GM21423 (cell line): Measurements from ENCODE around the gene TACR2.

Source experiments
- ATAC-seq: cut with Tn5 transposase; IDR thresholded peaks from one replicate; pipeline ENCODE4 v1.9.1; 2021; ENCODE audit warnings: mild to moderate bottlenecking, moderate library complexity; ENCODE audit not compliant: unreplicated experiment

Gene TACR2

GRCh38 chr10:69421611-69422308 is 5.0 kb upstream of the TACR2 start:
- ATAC-seq = no peak

DNA sequence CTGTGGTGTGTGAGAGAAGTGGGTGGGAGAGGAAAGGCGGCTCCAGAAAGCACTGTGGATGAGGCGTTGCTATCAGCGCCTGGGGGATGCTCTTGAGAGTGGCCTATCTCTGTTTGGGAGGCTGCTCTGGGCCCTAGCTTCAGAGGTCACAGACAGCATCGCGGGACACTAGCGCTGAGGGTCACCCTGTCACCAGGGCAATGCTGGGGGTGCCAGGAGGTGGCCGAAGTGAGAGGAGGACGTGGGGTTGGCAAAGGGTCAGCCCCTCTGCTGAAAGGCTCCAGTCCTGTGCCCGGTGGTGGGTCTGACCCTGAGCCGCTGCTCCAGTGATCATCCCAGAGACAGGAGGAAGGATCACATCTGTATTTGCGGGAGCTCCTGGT is 3.0 kb upstream of the TACR2 start:
- no peak for ATAC-seq

DNA sequence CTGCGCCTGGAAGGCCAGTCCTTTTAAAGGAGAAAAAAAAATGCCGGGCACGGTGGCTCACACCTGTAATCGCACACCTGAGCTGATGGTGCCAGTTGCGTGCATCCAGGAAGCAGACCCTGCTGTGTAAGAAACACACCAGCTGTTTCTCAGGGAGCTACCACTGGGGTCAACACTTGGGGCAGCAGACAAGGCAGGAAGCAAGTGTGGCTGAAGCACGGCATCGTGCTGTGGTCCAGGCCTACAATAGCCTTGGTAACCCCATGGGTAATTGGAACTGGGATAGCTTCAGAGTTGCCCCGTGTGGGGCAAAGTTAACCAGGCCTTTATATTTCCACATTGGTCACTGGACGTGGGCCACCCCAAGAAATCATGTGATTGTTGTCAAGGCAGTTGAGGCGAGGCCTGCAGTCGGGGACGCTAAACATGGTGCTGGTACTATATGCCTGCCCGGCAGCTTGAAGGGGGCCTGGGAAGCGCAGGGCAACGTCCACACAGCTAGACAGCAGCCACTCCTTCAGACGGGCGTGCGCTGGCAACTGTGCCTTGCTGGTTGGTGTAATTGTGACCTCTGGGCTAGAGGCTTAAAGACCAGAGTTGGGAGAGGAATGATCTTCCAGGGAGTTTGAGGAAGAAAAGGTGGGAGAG is 2.5 kb upstream of the TACR2 start:
- ATAC-seq = no peak

DNA sequence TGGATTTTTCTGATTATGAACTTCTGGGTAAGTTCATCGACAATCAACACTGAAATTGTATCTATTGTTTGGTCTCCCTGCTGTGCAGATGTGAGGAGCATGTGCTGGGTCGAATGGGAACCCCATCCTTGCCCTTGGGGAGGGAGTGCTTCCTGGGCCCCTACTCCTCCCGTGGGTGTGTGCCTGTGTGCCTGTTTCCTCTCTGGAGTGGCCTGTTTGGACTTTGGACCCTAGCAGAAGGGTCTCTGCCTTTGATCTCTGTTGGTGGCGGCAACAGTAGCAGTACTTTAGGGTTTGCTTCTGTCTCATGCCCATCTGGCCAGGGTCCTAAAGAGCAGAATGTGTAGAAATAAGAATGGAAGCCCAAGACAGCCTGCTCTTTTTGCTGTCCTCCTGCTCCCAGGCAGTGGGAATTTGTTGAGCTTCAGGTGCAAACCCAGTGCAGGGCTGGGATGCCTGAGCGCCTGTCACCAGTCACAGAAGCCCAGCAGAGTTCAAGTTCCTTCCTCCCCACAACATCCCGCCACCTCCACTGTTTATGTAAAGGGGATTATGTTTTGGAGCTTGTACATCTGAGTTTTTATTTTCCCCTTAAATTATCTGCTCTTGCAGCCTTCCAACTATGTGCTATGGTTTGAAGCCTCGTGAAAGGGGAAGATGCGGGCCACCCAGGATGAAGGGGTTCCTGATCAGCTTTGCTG is 1.5 kb upstream of the TACR2 start:
- ATAC-seq = no peak

DNA sequence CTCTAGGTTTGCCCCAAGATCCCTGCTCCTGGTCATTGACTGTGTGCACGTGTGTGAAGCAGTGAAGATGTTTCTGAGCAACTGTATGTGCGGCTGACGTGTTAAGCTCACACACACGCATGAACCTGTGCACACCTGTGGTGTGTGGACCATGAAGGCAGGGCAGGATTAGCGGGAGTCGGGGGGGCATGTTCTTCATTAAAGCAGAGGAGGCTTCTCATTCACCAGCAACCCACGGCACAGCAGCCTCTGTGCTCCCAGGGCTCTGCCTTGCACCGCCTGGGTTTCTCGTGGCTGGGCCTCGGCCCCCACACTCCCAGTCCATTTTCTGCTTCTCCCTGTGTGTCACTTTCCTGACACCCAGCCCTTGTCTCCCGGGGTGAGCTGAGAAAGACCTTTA is 824 bp upstream of the TACR2 start:
- no peak for ATAC-seq

DNA sequence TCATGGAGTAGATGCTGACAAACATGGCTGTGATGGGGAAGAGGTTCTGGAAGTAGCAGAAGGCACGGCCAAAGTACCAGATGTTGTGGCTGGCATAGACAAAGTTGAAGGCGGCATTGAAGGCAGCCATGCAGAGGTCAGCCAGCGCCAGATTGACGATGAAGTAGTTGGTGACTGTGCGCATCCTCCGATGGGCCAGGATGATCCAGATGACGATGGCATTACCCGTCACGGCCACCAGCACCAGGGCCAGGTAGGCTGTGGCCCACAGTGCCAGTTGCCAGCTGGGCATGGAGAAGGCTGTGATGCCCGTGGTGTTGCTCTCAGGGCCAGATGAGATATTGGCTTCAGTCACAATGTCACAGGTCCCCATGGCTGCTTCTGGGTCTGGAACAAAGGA is 767 bp downstream of the TACR2 start:
- no peak for ATAC-seq

GRCh38 chr10:69415049-69415448 is 1.7 kb downstream of the TACR2 start:
- ATAC-seq = no peak

DNA sequence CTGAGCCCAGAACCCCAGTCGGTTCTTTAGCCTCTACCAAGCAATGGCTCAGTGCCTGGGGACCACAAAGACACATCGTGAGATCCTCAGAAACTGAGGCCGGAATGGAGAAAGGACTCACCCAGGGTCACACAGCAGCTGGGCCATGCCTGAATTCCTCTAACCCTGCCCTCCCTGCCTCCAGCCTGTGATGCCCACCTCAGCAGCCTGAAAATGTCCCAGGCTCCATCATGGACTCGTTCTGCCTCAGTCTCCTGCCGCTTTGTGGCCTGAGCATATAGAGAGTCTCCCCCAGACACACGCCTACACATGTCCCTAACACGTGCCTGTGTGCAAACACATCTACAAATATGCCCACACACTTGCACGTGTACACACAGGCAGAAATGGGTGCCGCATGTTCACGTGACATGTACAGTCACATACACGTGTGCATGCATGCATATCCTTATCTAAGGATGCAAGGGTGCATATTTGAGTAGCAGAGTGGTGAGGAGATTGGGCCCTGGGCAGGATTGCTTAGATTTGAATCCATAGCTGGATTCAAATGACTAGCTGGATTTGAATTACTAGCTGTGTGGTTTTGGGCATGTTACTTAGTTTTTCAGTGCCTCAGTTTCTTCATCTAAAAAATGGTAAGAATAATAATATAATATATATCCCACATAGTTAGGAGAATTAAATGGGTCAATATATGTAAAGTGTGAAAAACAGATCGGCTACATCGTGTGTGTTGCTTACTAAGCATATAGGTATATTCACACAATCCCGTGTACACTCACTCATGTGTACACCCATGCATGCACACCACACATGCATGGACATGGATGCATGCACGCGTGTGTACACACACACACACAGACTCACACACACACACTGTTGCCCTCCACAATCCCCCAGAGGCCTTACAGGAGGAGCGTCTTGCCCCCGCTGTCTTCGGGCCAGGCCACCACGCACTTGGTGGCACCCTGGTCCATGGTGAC is 2.4 kb downstream of the TACR2 start:
- no peak for ATAC-seq

DNA sequence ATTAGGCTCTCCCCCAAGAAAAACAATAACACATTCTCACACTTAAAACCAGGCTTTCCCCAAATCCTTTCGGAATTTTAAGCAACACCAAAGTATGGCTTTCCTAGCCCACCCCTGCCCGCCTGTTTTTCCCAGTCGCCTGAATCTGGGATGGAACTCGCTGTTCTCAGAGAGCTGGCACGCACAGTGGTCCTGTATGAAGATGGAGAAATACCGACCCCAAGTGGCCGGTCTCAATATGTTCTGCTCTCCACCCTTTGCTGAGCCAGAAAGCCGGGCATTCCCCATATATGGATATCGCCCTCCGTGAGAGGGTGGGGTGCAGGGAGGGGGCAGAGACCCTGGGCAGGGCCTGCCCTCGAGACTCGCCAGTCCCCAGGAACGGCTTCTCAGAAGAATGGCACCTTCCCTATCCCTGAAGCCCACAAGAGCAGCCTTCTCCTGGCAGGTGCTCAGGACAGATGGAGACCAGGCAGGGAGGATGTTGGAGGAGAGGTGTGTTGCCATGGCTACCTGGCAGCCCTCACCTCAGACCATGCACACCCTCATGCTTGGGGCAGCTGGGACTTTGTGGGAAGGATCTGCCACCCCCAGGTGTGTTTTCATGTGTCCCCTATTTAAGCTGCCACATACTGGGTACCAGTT is 3.4 kb downstream of the TACR2 start:
- no peak for ATAC-seq

DNA sequence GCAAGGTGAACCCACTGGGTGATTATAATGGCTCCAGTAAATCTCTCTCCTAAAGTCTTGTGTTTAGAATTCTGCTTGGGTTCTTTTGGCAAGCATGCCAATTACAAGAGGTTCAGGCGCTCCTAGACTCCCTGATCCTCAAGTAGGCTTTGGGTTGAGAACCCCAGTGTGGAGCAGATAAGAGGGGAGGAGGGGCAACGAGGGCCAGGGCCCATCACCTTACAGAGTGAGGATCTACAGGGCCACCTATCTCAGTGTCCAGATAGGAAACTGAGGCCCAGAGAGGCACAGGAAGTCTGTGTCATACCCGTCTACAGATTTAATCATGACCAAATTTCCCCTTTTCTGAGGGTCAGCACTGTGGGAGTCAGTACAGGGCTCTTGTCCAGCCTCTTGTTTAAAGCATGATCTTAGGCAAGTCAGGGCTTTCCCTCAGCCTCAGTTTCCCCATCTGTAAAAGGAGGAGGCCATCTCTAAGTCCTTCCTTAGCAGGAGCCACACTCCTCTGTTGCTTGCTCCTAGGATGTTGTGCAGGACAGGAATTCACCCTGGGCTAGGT is 4.4 kb downstream of the TACR2 start:
- ATAC-seq = no peak

- ATAC-seq = no peak
Observed at GRCh38 chr10:69411476-69411875, 5.2 kb downstream of the TACR2 start.

GRCh38 chr10:69410487-69410886 is 6.2 kb downstream of the TACR2 start:
- no peak for ATAC-seq

GRCh38 chr10:69409968-69410367 is 6.8 kb downstream of the TACR2 start:
- no peak for ATAC-seq

DNA sequence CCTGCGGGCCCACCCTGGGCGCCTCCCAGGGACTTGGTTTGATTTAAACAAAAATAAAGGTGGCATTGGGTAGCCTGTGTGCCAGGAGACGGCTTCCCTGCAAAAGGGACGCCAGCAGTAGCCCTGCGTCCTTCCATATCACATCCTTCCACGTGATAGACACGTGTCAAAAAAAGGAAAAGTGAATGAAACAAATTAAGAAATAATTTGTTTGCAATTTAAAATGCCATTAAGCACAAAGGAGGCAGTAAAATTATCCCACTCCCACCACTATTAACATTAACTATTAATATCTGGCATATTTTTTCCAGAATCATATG is 7.6 kb downstream of the TACR2 start:
- ATAC-seq = no peak

DNA sequence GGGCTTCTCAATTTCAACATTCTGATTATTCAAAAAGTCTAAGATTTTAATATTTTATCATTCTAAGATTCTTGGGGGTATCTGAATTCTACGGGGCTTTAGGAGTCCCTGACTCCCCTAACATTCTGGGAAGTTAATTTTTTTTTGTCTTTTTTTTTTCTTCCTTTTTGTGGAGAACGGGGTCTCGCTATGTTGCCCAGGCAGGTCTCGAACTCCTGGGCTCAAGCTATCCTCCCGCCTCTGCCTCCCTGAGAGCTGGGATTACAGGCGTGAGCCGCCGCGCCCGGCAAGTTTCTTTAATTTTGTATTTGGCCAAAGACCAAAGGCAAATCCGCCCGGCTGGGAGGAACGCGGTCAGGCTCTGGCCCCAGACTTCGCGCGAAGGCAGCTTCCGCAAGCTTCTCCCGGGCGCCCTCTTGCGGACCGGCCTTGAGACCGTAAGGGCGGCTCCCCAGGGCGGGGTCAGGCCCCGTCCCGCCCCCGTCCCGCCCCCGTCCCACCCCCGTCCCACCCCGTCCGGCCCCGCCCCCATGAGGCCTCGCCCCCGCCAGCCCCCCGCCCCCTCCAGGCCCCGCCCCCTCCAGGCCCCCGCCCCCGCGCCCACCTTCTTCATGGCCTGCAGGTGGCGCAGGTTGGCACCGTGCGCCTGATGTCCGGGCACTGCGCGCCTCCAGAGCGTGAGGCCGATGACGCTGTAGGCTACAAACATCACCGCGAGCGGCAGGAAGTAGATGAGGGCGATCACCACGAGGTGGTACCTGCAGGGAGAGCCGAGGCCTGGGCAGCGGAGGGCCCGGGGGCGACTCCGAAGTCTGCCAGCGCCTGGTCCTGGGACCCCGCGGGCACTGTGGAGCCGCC is 8.2 kb downstream of the TACR2 start:
- ATAC-seq = peak; percentile 83

DNA sequence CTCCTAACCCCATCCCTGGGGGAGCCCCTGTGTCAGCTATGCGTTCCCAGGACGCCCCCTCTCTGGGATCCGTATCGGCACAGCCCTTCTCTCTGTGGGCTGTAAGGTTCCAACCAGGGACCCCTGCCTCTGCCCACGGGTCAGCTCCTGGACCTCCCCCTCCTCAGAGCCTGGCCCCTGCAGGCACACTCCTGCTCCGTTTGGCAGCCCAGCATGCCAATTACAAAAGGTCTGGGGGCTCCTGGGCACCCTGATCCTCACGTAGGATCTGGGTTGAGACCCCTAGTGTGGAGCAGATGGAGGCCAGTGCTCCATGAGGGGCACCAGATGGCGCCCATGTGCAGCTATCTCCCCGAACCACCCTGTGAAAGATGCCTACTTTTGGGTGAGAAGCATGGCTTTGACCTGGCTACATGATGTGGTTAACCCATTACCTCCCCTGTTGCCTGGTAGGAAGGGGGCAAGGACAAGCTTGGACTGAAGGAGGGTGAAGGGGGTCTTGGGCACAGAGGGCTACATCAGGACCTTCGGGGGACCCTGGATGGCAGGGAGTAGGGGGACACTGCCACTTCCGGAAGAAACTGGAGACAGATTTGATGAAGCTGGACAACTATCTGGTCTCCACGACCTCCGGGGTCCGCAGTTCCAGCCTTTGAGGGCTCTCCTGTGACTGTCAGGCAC is 9.0 kb downstream of the TACR2 start:
- ATAC-seq = no peak

DNA sequence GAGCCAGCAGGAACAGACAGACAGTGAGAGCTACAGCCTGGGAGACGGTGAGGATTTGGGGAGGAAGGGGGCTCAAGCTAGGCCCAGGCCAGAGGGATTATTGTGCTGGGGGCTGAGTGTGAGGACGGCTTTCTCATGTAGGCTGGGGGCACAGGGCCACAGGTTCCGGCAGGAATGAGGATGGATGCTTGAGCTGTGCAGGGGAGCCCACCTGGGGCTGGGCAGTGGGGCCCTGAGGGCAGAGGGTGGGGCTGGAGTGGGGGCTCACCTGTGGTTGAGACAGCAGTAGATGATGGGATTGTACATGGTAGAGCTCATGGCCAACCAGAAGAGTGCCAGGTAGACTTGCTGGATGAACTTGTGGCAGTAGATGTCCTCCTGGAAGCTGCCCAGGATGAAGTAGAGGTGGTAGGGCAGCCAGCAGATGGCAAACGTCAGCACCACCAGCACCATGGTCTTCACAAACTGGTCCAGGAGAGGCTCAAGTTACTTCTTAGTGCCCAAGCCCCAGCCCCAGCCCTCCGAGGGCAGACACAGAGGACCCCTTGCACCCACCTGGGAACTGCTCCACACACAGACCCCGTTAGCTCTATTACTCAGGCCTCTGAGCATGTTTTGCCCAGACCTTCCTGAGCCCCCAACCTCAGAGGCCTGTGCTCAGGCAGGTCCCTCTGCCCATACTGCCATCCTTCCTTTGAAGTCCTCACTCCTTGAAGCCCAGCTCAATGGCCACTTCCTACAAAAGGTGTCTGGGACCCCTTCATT is 9.7 kb downstream of the TACR2 start:
- no peak for ATAC-seq

GRCh38 chr10:69406302-69406811 is 10.4 kb downstream of the TACR2 start:
- no peak for ATAC-seq
